Epidermal melanocyte (primary cell): ENCODE measurements around the gene ZNHIT6.
"Not testable (repeated sequence)": the region's sequence is repeated elsewhere in the genome, so short reads cannot be mapped to it uniquely, and the experiment has no call there.

Experiments
- DNase-seq: peaks from one replicate; pipeline ENCODE4 v3.0.0; 2011; ENCODE audit warnings: low spot score; ENCODE audit not compliant: insufficient read length

ZNHIT6 gene

GRCh38 chr1:85707990-85708828 is at the start of gene ZNHIT6:
ZNHIT6 (minus strand) TSS chr1:85708433; CDS start chr1:85708284, 149 bp downstream.
- peak; percentile 85 for DNase-seq

GRCh38 chr1:85756864-85757263 is 48.6 kb upstream of the ZNHIT6 start:
- no peak for DNase-seq

- no peak for DNase-seq
These were observed 39.9 kb upstream of the ZNHIT6 start for GRCh38 chr1:85748120-85748519.

GRCh38 chr1:85746777-85747176 is 38.5 kb upstream of the ZNHIT6 start:
- no peak for DNase-seq

- DNase-seq: no peak
These were observed 35.6 kb upstream of the ZNHIT6 start for GRCh38 chr1:85743814-85744213.

GRCh38 chr1:85734931-85735330 is 26.7 kb upstream of the ZNHIT6 start:
- no peak for DNase-seq

- no peak for DNase-seq
These were observed 10.6 kb upstream of the ZNHIT6 start for GRCh38 chr1:85718678-85719340.

- not testable (repeated sequence) for DNase-seq
These were observed 6.3 kb upstream of the ZNHIT6 start for GRCh38 chr1:85714418-85715114.

GRCh38 chr1:85708829-85709227 is 595 bp upstream of the ZNHIT6 start:
- no peak for DNase-seq

GRCh38 chr1:85707267-85707989 is 805 bp downstream of the ZNHIT6 start:
- no peak for DNase-seq

GRCh38 chr1:85705940-85706339 is 2.3 kb downstream of the ZNHIT6 start:
- no peak for DNase-seq

- no peak for DNase-seq
These were observed 7.8 kb downstream of the ZNHIT6 start for GRCh38 chr1:85700422-85700821.

- no peak for DNase-seq
These were observed 10.3 kb downstream of the ZNHIT6 start for GRCh38 chr1:85697895-85698294.

- DNase-seq: no peak
These were observed 15.4 kb downstream of the ZNHIT6 start for GRCh38 chr1:85692730-85693314.

- no peak for DNase-seq
These were observed 18.3 kb downstream of the ZNHIT6 start for GRCh38 chr1:85689775-85690404.

GRCh38 chr1:85683292-85684025 is 24.8 kb downstream of the ZNHIT6 start:
- no peak for DNase-seq

GRCh38 chr1:85681087-85681486 is 27.1 kb downstream of the ZNHIT6 start:
- no peak for DNase-seq

GRCh38 chr1:85678193-85678592 is 30.0 kb downstream of the ZNHIT6 start:
- no peak for DNase-seq

GRCh38 chr1:85677656-85678055 is 30.6 kb downstream of the ZNHIT6 start:
- DNase-seq: no peak
